Inflammatory macrophage treated with lipopolysaccharide for 4 hours (primary cell): ENCODE results near the gene PTPRJ.

ENCODE experiments used
- DNase-seq: peaks from one replicate; pipeline ENCODE4 v3.0.0-alpha.2; 2020

PTPRJ gene

GRCh38 chr11:48096588-48097525, 116.5 kb downstream of the PTPRJ start:
- DNase-seq, result no peak

DNA sequence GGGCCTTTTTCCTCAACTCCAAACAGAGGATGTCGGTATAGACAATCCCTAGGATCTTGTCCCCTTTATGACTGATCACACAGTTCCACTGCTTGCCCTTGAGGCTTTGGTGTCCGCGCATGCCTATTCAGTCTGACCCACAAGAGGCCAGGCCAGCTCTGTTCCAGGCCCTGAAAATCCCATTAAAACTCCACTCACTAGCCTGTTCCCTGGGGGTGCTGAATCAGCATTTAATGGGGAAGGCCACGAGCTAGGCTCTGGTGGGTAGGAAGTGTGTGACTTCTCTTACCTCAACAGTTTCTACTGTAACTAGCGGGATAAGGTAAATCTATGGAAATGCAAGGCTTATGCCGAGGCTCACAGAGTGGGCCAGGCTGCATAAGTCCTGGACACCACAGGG, 117.7 kb downstream of the PTPRJ start:
- no peak for DNase-seq

- no peak for DNase-seq
Observed at GRCh38 chr11:48099916-48100446, 119.6 kb downstream of the PTPRJ start.

DNA sequence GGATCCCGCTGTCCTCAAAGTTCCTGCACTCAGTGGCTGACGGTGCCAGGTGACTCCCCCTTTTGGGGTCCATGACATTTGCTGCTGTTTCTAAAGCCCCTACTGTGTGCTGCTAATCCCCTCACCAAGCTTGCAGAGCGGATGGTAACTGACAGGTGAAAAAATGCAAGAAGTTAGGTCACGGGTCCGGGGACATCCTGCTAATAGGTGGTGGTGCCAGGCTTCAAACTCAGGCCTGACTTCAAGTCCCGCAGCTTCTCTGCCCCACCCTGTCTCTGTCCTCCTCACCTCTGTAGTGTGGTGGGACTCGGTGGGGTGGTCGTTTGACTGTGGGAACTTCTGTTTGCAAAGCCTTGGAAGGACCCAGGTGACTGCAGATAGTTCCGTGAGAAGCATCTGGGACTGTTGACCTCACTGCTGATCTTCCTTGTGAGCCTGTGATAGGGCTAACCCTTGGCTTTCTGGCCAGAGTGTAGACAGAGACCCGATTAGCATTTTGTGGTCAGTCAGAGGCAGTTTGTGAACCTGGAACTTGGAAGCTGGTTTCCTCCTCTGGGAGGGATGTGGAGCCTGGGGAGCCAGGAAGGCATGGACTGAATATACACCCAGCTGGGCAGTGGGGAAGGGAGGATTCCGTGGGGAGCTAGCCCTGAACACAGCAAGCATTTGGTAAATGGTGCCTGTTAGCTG, 120.8 kb downstream of the PTPRJ start:
- DNase-seq, result no peak

DNA sequence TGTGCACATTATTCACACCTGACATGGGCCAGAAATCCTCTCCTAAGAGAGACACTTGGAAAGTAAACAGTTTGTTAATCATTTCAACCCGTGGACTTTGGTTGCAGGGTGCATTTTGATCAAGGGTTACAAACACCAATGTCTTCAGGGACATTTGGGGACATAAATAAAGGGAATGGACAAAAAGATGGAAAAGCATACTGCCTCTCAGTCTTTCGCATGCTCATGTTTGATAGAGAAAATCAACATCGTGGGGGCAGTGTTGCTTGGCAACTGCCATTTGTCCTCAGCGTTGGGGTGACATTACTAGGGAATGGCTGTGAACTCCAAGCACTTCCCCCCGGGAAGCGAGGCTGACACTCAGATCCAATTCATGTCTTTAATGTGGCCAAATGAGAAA, 121.6 kb downstream of the PTPRJ start:
- no peak for DNase-seq

GRCh38 chr11:48103621-48104567, 123.5 kb downstream of the PTPRJ start:
- peak; percentile 17 for DNase-seq

- no peak for DNase-seq
Observed at GRCh38 chr11:48104568-48104924, 124.2 kb downstream of the PTPRJ start.

DNA sequence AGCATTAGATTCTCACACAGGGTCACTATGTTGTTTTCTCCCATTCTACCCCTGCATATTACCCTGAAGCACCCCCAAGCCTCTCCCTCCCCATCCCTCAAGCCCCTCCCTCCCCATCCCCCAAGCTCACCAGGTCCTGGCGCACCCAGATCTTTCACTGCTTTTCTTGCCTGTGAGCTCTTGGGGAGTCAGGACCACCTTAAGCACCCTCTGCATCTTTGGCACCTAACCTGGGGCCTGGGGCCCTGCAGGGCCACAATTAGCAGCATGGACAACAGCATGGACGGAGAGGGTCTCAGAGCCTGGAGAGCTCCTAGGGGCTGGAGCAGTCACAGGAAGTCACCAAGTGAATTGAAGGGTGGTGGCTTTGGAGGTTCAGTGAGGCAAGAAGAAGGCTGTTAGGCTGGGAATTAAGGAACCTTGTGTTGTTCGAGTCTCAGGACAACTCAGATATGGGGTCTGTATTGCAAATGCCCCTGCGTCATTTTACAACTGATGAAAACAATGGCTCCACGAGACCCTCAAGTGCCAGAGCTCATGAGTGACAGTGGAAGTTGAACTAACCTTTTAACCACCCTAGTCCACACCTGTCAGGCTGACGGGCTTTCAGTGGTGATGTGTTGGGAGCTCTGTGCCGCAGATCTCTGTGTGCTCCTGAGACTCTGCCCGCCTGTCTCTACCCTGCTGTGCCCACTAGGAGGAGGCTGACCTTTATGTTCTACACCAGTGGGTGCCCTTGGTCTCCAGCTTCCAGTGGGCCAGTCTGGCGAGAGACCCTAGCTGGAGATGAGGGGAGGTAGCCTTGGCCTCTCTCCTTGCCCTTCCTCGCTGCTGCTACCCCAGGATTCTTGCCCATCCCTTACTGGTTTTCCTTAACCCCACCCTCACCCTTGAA, 125.0 kb downstream of the PTPRJ start:
- no peak for DNase-seq

DNA sequence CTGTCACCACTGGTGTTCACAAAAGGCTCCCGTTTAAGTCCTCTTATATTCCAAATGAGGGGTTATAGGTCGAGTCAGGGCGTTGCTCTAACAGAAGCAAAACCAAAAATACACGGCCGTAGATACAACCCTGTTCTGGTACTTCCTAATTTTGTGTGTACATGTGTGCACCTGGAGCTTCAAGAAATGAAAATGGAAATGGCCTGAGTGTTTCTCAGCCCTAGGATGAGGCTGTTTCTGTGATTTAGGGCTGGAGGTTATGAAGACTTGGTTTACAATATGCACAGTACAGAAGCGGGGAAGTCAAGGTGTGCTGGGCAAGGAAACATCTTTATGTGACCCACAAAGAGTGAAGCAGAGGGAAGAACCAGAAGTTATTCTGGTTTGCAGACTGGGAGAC, 125.8 kb downstream of the PTPRJ start:
- DNase-seq, result no peak

DNA sequence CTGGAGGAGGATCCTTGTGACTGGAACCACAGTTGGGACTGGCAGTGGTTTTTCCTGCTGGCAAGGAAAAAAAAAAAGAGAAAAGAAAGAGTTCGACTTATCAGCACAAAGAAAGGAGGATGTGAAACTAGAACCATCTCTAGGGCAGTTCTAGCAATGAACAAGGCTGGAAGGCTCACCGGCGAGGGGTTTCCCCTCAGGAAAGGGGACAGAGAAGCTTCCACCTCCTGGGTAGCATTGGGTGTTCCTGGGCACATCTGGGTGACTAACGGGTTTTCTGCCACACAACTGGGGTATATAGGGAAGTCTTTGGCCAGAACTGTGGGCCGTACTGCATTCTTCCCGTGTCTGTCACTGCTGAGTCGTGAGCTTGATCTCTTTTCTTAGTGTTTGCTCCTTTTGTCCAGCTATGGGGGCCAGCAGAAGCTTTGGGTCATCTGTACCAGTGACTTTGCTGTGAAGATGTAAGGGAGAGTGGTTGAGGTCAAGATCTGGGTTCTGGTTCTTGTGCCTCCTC, 126.9 kb downstream of the PTPRJ start:
- peak; percentile 86 for DNase-seq

GRCh38 chr11:48108231-48109045, 128.1 kb downstream of the PTPRJ start:
- peak; percentile 61 for DNase-seq

- peak; percentile 56 for DNase-seq
Observed at GRCh38 chr11:48109046-48109666, 128.8 kb downstream of the PTPRJ start.

- DNase-seq, result no peak
Observed at GRCh38 chr11:48110509-48110766, 130.1 kb downstream of the PTPRJ start.

- DNase-seq, result peak; percentile 68
Observed at GRCh38 chr11:48111891-48112290, 131.5 kb downstream of the PTPRJ start.

- DNase-seq, result no peak
Observed at GRCh38 chr11:48114740-48115139, 134.4 kb downstream of the PTPRJ start.

DNA sequence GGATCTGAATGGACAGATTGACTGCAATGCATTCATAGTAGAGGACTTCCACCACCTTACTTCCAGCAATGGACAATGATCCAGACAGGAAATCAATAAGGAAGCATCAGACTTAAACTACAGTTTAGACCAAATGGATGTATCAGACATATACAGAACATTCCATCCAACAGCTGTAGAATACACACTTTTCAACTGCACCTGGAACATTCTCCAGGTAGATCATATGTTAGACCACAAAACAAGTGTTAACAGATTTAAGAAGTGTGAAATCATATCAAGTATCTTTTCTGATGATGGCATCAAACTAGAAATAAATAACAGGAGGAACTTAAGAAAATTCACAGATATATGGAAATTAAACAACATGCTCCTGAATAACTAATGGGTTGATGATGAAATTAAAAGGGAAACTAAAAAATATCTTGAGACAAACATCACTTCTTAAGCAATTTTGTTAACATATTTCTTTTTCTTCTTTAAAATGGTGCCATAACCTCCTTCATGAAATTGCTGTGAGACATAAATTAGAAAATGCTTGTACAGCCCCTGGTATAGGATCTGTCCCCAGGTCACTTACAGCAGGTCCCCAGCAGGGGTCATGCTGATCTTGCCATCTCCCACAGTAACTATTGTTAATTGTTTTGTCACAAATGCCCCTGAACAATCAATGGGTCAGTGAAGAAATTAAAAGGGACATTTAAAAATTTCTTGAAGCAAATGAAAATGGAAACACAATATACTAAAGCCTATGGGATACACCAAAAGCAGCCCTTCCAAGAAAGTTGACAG, 136.3 kb downstream of the PTPRJ start:
- peak; percentile 47 for DNase-seq

DNA sequence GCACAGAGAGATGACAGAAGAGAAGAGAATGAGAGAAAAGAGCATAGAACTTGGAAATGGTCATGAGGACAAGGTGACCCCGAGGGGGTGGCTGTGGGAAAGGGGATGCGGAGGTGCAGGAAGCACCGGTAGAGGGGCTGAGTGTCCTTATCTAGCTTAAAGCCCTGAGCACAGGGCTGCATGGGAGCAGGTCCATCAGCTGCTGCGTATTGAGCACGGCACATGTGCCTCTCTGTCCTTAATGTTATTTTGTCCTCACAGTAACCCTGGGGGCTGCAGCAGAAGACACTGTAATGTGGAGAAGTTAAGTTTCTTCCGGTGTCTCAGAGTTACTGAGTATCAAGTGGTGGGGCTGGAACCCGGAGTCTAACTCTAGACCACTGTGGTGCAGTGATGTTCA, 141.9 kb downstream of the PTPRJ start:
- no peak for DNase-seq

- no peak for DNase-seq
Observed at GRCh38 chr11:48122656-48123055, 142.3 kb downstream of the PTPRJ start.

GRCh38 chr11:48123254-48123875, 143.0 kb downstream of the PTPRJ start:
- no peak for DNase-seq
